GM23248 (cell line): ENCODE measurements around the gene FBXO38.

Experiments
- EZH2 ChIP-seq: fragments of 200-600 bp; sonication (generic); IDR thresholded peaks from 2 replicates; pipeline ENCODE4 v1.6.1; 2018; ENCODE audit warnings: antibody characterized with exemption, mild to moderate bottlenecking; ENCODE audit not compliant: insufficient read depth, poor library complexity, severe bottlenecking
- EZH2phosphoT487 ChIP-seq: fragments of 200-600 bp; sonication (generic); IDR thresholded peaks from 2 replicates; pipeline ENCODE4 v1.6.1; 2018; ENCODE audit warnings: antibody characterized with exemption, moderate library complexity, mild to moderate bottlenecking, low read depth; ENCODE audit not compliant: insufficient read depth

GRCh38 chr5:148343046-148343407 lies 40.7 kb upstream of the FBXO38 start:
- TF ChIP-seq EZH2 (no peak), EZH2phosphoT487 (no peak)
